ENCODE data around the gene MVP. TPM values are rescaled to one million over a fixed set of nuclear protein-coding genes. Genes with fewer than 3 reads are reported as not detected.

The MVP gene
- total RNA-seq, 4 donors from 2014 or later, result 113 to 247 (median 177) TPM

GRCh38 chr16:29808219-29808900 lies 11.9 kb upstream of the MVP start:
- no peak for DNase-seq (ENCODE audit: low spot score in 2 of 2)

GRCh38 chr16:29809031-29809747 lies 11.1 kb upstream of the MVP start:
- Histone ChIP-seq H3K27me3 (no peaks in the 10 kb centered on the region), H3K9me3 (no peaks in the 10 kb centered on the region), H3K27ac (peak overlapping the region; percentile 94 to 99 (median 94)), H3K4me1 (peaks cover 0 to 71% (median 61%) of the 10 kb centered on the region in 4 donors), H3K4me3 (no peak overlapping the region), H3K36me3 (peaks cover 0 to 20% (median 8%) of the 10 kb centered on the region in 3 donors)
- no peak for DNase-seq (ENCODE audit: low spot score in 2 of 2)
- WGBS, 2 donors, result 71 to 90% methylated on average over 11 to 25 of the region's 31 CpGs
- no peak for TF ChIP-seq EP300 (IDR thresholded peaks at IDR 0.05)
- no peak for TF ChIP-seq POLR2A (IDR thresholded peaks at IDR 0.05)
- TF ChIP-seq CTCF (IDR thresholded peaks at IDR 0.05), result no peak

More at GRCh38 chr16:29808219-29808900, 11.9 kb upstream of the MVP start:
- H3K4me3 ChIP-seq, result peak overlapping the region; percentile 46 to 75 (median 50)
- TF ChIP-seq POLR2A (IDR thresholded peaks at IDR 0.05) (no peak), EP300 (IDR thresholded peaks at IDR 0.05) (no peak), CTCF (IDR thresholded peaks at IDR 0.05) (no peak)
- H3K36me3 ChIP-seq, result peaks cover 0 to 20% (median 8%) of the 10 kb centered on the region in 3 donors
- H3K9me3 ChIP-seq, result no peaks in the 10 kb centered on the region
- peak overlapping the region; percentile 94 to 99 (median 94) for H3K27ac ChIP-seq
- 40 to 48% methylated on average over 23 to 25 of the region's 25 CpGs for WGBS, 2 donors
- no peaks in the 10 kb centered on the region for H3K27me3 ChIP-seq
- H3K4me1 ChIP-seq, result peaks cover 0 to 70% (median 58%) of the 10 kb centered on the region in 4 donors

GRCh38 chr16:29809850-29810698 lies 10.2 kb upstream of the MVP start:
- Histone ChIP-seq H3K27ac (peak overlapping the region; percentile 81 to 99 (median 94)), H3K9me3 (no peaks in the 10 kb centered on the region), H3K4me3 (no peak overlapping the region), H3K4me1 (peaks cover 0 to 74% (median 66%) of the 10 kb centered on the region in 4 donors), H3K27me3 (no peaks in the 10 kb centered on the region), H3K36me3 (peaks cover 0 to 20% (median 8%) of the 10 kb centered on the region in 3 donors)
- DNase-seq (ENCODE audit: low spot score in 2 of 2), result no peak
- WGBS, 2 donors, result 49 to 50% methylated on average over 22 to 23 of the region's 23 CpGs
- TF ChIP-seq CTCF (IDR thresholded peaks at IDR 0.05) (no peak), EP300 (IDR thresholded peaks at IDR 0.05) (no peak), POLR2A (IDR thresholded peaks at IDR 0.05) (no peak)

- Histone ChIP-seq H3K36me3 (peaks cover 0 to 20% (median 8%) of the 10 kb centered on the region in 3 donors), H3K9me3 (no peaks in the 10 kb centered on the region), H3K27me3 (no peaks in the 10 kb centered on the region), H3K4me1 (peaks cover 0 to 80% (median 70%) of the 10 kb centered on the region in 4 donors), H3K27ac (peak overlapping the region; percentile 81 to 99 (median 94)), H3K4me3 (peak overlapping the region in 2 of 4 donors; percentile 57 to 70)
- no peak for DNase-seq (ENCODE audit: low spot score in 2 of 2)
- TF ChIP-seq EP300 (IDR thresholded peaks at IDR 0.05) (no peak), CTCF (IDR thresholded peaks at IDR 0.05) (no peak), POLR2A (IDR thresholded peaks at IDR 0.05) (no peak)
- WGBS, 2 donors, result 22 to 29% methylated on average over 8 to 9 of the region's 9 CpGs
Measured at GRCh38 chr16:29810699-29811169, 9.5 kb upstream of the MVP start.

Measured in tibial nerve (tissue), 4 donors.